Neuronal stem cell (in vitro differentiated cells): ENCODE results near the gene TMEM59L.
A peak's percentile ranks its signal among the peaks of the same experiment; 100 is the strongest.

Experiments used
- DNase-seq: peaks from one replicate; pipeline ENCODE4 v3.0.0-alpha.2; 2013; ENCODE audit warnings: low spot score
- H2AFZ ChIP-seq: one replicate; pipeline ENCODE4 v1.6.1; 2013; ENCODE audit warnings: mild to moderate bottlenecking, low read length, inconsistent platforms
- H2AK5ac ChIP-seq: 2 replicates; pipeline ENCODE4 v1.6.1; 2013; ENCODE audit warnings: low read depth, mild to moderate bottlenecking, inconsistent platforms, low read length, moderate library complexity, mixed read lengths
- H2BK120ac ChIP-seq: 2 replicates; pipeline ENCODE4 v1.6.1; 2013; ENCODE audit warnings: low read depth, mild to moderate bottlenecking, inconsistent platforms, low read length, moderate library complexity, mixed read lengths
- H2BK12ac ChIP-seq: one replicate; pipeline ENCODE4 v1.6.1; 2013; ENCODE audit warnings: low read length, inconsistent platforms
- H2BK15ac ChIP-seq: 2 replicates; pipeline ENCODE4 v1.6.1; 2013; ENCODE audit warnings: mild to moderate bottlenecking, low read length, inconsistent platforms, mixed read lengths
- H2BK5ac ChIP-seq: one replicate; pipeline ENCODE4 v1.6.1; 2013; ENCODE audit warnings: inconsistent platforms, mild to moderate bottlenecking, low read length, moderate library complexity
- H3K14ac ChIP-seq: one replicate; pipeline ENCODE4 v1.6.1; 2013; ENCODE audit warnings: low read length, inconsistent platforms
- H3K18ac ChIP-seq: 2 replicates; pipeline ENCODE4 v1.6.1; 2013; ENCODE audit warnings: low read length, inconsistent platforms
- H3K23ac ChIP-seq: 2 replicates; pipeline ENCODE4 v1.6.1; 2013; ENCODE audit warnings: low read depth, mild to moderate bottlenecking, mixed read lengths, low read length, inconsistent platforms; ENCODE audit not compliant: poor library complexity
- H3K27ac ChIP-seq: replicated peaks from 3 replicates; pipeline ENCODE4 v1.5.1; 2013; ENCODE audit warnings: low read length, inconsistent platforms
- H3K27me3 ChIP-seq, 3 experiments: 2 replicates each; pipeline ENCODE4 v1.6.1; 2013; ENCODE audit warnings: low read length in 3 of 3, mild to moderate bottlenecking in 2 of 3, inconsistent platforms in 1 of 3, low read depth in 1 of 3, mixed read lengths in 1 of 3, moderate library complexity in 1 of 3; ENCODE audit not compliant: control insufficient read depth in 3 of 3, insufficient read depth in 3 of 3
- H3K36me3 ChIP-seq, 2 donors: replicated peaks in 1 of 2; 2 replicates each; pipeline ENCODE4 v1.6.1; 2013; ENCODE audit warnings: low read length in 2 of 2; ENCODE audit not compliant: control insufficient read depth in 2 of 2, insufficient read depth in 2 of 2
- H3K4ac ChIP-seq: 2 replicates; pipeline ENCODE4 v1.6.1; 2013; ENCODE audit warnings: inconsistent platforms, mild to moderate bottlenecking, low read length, moderate library complexity
- H3K4me1 ChIP-seq, 2 donors: 1 replicate in 1 of 2; 2 replicates in 1 of 2; pipeline ENCODE4 v1.6.1; 2013; ENCODE audit warnings: low read length in 2 of 2, low read depth in 1 of 2; ENCODE audit not compliant: control insufficient read depth in 2 of 2, insufficient read depth in 1 of 2
- H3K4me2 ChIP-seq: one replicate; pipeline ENCODE4 v1.6.1; 2013; ENCODE audit warnings: mild to moderate bottlenecking, low read length, inconsistent platforms; ENCODE audit not compliant: insufficient read depth, poor library complexity, severe bottlenecking
- H3K4me3 ChIP-seq, 2 donors: 2 replicates each; pipeline ENCODE4 v1.5.1; 2013; ENCODE audit warnings: low read length in 2 of 2, mild to moderate bottlenecking in 2 of 2, inconsistent platforms in 1 of 2, moderate library complexity in 1 of 2
- H3K79me1 ChIP-seq: one replicate; pipeline ENCODE4 v1.6.1; 2013; ENCODE audit warnings: low read depth, mild to moderate bottlenecking, inconsistent platforms, low read length, moderate library complexity
- H3K9ac ChIP-seq: one replicate; pipeline ENCODE4 v1.6.1; 2013; ENCODE audit warnings: mild to moderate bottlenecking, low read depth, low read length, inconsistent platforms; ENCODE audit not compliant: poor library complexity
- H3K9me3 ChIP-seq, 2 donors: replicated peaks in 1 of 2; 2 replicates each; pipeline versions ENCODE3 to v1.6.1; 2013; ENCODE audit warnings: low read length in 2 of 2, mild to moderate bottlenecking in 2 of 2, inconsistent platforms in 1 of 2, low read depth in 1 of 2, mixed read lengths in 1 of 2, moderate library complexity in 1 of 2; ENCODE audit not compliant: control insufficient read depth in 2 of 2, insufficient read depth in 1 of 2
- H4K8ac ChIP-seq: one replicate; pipeline ENCODE4 v1.6.1; 2013; ENCODE audit warnings: low read depth, mild to moderate bottlenecking, inconsistent platforms, low read length, moderate library complexity
- H4K91ac ChIP-seq: one replicate; pipeline ENCODE4 v1.6.1; 2013; ENCODE audit warnings: low read length, low read depth, mild to moderate bottlenecking, inconsistent platforms; ENCODE audit not compliant: poor library complexity
- WGBS, 2 donors: extraction: QIAGEN DNeasy Blood & Tissue Kit; methylation state at CpG; one replicate each; pipeline ENCODE4 v1.1.7; 2013; ENCODE audit warnings: missing lambda C conversion rate in 2 of 2, mixed read lengths in 1 of 2; ENCODE audit not compliant: insufficient read length in 2 of 2, insufficient replicate concordance in 1 of 2; ENCODE audit errors: extremely low coverage in 2 of 2; 5-methylcytosine and 5-hydroxymethylcytosine counted together

Gene TMEM59L

DNA sequence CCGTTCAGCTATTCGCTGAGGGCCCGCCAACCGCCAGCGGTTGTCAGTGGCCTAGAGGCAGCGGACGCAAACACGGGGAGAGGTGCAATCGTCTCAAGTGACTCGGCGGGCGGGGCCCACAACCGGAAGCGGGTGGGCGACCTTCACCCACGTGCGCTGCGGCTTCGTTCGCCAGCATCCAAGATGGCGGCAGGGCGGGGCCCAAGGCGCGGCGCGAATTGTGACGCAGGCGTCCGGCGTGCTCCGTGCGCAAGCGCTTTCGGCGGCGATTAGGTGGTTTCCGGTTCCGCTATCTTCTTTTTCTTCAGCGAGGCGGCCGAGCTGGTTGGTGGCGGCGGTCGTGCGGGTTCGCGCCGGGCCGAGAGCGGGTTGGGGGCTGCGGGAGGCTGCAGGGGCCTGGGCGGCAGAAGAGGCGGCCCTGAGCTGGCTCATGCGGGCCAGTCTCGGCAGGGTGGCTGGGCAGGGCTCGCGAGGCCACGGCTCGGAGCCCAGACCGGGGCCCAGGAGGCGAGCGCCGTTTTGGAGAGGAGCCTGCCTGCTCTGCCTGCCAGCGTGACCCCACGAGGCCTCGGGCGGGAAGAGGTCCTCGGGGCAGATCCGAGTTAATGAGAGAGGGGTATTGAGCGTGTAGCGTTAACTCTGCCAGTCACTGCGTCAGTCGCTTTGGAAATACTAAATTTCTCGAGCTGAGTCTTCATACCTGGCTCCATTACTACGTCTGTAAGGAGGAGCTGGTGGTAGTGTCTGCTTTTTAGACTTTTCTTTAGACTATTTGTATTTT lies 40.9 kb upstream of the TMEM59L start, which contains the start of gene UBA52:
TSS of gene UBA52 (plus strand) at position 294 of the 781 bp plus-strand sequence. CDS start 1,444 bp downstream, outside the sequence.
- no peak within 1 kb of the TSS for H2BK15ac ChIP-seq
- H3K9me3 ChIP-seq, result no peaks in the 10 kb centered on the region
- H3K14ac ChIP-seq, result peak within 1 kb of the TSS; percentile 97
- no peaks in the 10 kb centered on the region for H3K27me3 ChIP-seq
- H4K8ac ChIP-seq, result peak within 1 kb of the TSS; percentile 65
- peak within 1 kb of the TSS; percentile 41 for H2BK12ac ChIP-seq
- H4K91ac ChIP-seq, result no peak within 1 kb of the TSS
- WGBS, 2 donors, result no CpG with 5 or more reads among the region's 75 CpGs
- H3K27ac ChIP-seq, result peak within 1 kb of the TSS; percentile 71
- peak within 1 kb of the TSS; percentile 91 to 100 for H3K4me3 ChIP-seq
- peak within 1 kb of the TSS; percentile 84 for H2AFZ ChIP-seq
- no peak within 1 kb of the TSS for H2BK120ac ChIP-seq
- peak within 1 kb of the TSS; percentile 66 for H2BK5ac ChIP-seq
- H3K23ac ChIP-seq, result peak within 1 kb of the TSS; percentile 99
- H3K79me1 ChIP-seq, result peaks cover 14% of the 10 kb centered on the region
- peak within 1 kb of the TSS; percentile 98 for H2AK5ac ChIP-seq
- peak within 1 kb of the TSS; percentile 91 for H3K4me2 ChIP-seq
- H3K36me3 ChIP-seq, result peaks cover 54 to 75% of the 10 kb centered on the region in 2 donors
- peaks cover 10 to 13% of the 10 kb centered on the region in 2 donors for H3K4me1 ChIP-seq
- DNase-seq, result peak; percentile 97
- peak within 1 kb of the TSS; percentile 97 for H3K18ac ChIP-seq
- H3K9ac ChIP-seq, result peak within 1 kb of the TSS; percentile 98
- no peak within 1 kb of the TSS for H3K4ac ChIP-seq

DNA sequence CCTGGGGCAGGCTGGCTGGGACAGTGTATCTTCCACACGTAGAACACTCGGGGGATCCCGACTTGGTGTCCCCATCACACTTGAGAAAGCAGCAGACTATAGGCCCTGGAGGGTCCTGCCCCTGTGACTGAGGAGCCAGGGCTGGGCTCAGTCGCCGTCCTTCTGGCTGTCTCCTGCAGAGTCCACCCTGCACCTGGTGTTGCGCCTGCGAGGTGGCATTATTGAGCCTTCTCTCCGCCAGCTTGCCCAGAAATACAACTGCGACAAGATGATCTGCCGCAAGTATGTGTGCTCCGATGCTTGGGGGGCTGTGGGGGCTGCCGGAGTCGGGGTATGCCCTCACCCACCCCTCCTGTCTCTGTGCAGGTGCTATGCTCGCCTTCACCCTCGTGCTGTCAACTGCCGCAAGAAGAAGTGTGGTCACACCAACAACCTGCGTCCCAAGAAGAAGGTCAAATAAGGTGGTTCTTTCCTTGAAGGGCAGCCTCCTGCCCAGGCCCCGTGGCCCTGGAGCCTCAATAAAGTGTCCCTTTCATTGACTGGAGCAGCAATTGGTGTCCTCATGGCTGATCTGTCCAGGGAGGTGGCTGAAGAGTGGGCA lies 37.9 kb upstream of the TMEM59L start:
- Histone ChIP-seq H3K27me3 (no peaks in the 10 kb centered on the region), H3K14ac (no peak overlapping the region), H3K9ac (no peak overlapping the region), H3K18ac (no peak overlapping the region), H3K4me3 (peak overlapping the region in 1 of 2 donors; percentile 29), H3K79me1 (peaks cover 13% of the 10 kb centered on the region), H3K4ac (no peak overlapping the region), H2BK120ac (no peak overlapping the region), H3K4me2 (no peak overlapping the region), H3K27ac (no peak overlapping the region), H3K9me3 (no peaks in the 10 kb centered on the region), H3K23ac (peak overlapping the region; percentile 65), H3K36me3 (peaks cover 29 to 58% of the 10 kb centered on the region in 2 donors), H2AFZ (no peak overlapping the region), H4K91ac (no peak overlapping the region), H2AK5ac (no peak overlapping the region), H3K4me1 (peaks cover 10 to 13% of the 10 kb centered on the region in 2 donors), H2BK15ac (no peak overlapping the region), H2BK5ac (no peak overlapping the region), H4K8ac (no peak overlapping the region), H2BK12ac (no peak overlapping the region)
- WGBS, 2 donors, result no CpG with 5 or more reads among the region's 18 CpGs
- no peak for DNase-seq

DNA sequence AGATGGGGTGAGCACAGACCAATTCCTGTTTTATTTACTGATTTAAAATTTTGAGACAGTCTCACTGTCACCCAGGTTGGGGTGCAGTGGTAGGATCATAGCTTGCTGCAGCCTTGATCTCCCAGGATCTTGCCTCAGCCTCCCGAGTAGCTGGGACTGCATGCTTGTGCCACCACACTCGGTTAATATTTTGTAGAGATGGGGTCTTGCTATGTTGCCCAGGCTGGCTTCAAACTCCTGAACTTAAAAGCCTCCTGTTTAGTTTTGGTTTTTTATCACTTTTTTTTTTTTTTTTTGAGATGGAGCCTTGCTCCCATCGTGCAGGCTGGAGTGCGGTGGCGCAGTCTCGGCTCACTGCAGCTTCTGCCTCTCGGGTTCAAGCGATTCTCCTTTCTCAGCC lies 36.3 kb upstream of the TMEM59L start:
- no peak overlapping the region for H3K9ac ChIP-seq
- no peak overlapping the region for H2AK5ac ChIP-seq
- peaks cover 10 to 11% of the 10 kb centered on the region in 2 donors for H3K4me1 ChIP-seq
- no peak overlapping the region for H2BK120ac ChIP-seq
- H3K27ac ChIP-seq, result no peak overlapping the region
- H3K18ac ChIP-seq, result no peak overlapping the region
- no peak overlapping the region for H2AFZ ChIP-seq
- H2BK12ac ChIP-seq, result no peak overlapping the region
- no CpG with 5 or more reads among the region's 8 CpGs for WGBS, 2 donors
- no peak overlapping the region for H2BK5ac ChIP-seq
- no peak overlapping the region for H4K91ac ChIP-seq
- peaks cover 13% of the 10 kb centered on the region for H3K79me1 ChIP-seq
- DNase-seq, result no peak
- no peak overlapping the region for H3K14ac ChIP-seq
- no peak overlapping the region for H3K4me2 ChIP-seq
- H2BK15ac ChIP-seq, result no peak overlapping the region
- H3K9me3 ChIP-seq, result no peaks in the 10 kb centered on the region
- H4K8ac ChIP-seq, result no peak overlapping the region
- no peak overlapping the region for H3K23ac ChIP-seq
- H3K4ac ChIP-seq, result no peak overlapping the region
- peaks cover 29 to 54% of the 10 kb centered on the region in 2 donors for H3K36me3 ChIP-seq
- no peak overlapping the region for H3K4me3 ChIP-seq
- no peaks in the 10 kb centered on the region for H3K27me3 ChIP-seq

DNA sequence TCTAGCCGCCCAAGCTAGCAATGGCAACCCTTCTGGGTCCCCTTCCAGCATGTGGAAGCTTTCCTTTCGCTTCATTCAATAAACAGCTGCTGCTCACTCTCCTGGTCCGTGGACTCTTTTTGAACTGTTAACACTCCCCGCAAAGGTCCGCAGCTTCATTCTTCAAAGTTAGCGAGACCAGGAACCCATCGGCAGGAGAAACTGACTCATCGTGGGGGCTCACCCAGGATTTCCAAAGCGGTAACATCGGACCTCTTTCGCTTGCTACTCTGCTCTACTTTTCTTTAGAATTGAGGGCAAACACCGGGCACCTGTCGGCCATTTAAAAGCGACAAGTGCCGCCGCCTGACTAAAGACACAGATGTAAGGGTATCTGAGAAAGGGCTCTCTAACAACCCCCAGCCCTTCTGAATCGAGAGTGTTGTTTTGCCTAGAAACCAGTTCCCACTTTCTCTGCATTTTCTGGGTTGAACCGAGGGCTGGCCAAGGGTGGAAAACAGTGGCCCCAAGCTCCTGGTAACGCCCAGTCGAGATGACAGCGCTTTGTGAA lies 35.2 kb upstream of the TMEM59L start:
- Histone ChIP-seq H3K23ac (no peak overlapping the region), H3K9ac (no peak overlapping the region), H2BK15ac (no peak overlapping the region), H3K4me2 (no peak overlapping the region), H4K8ac (no peak overlapping the region), H3K4me3 (no peak overlapping the region), H2BK120ac (no peak overlapping the region), H2BK5ac (no peak overlapping the region), H3K18ac (no peak overlapping the region), H3K27ac (no peak overlapping the region), H3K4me1 (peaks cover 9% of the 10 kb centered on the region in 2 donors), H3K79me1 (peaks cover 10% of the 10 kb centered on the region), H3K4ac (no peak overlapping the region), H3K36me3 (peaks cover 29 to 54% of the 10 kb centered on the region in 2 donors), H2BK12ac (no peak overlapping the region), H4K91ac (no peak overlapping the region), H3K14ac (no peak overlapping the region), H2AFZ (no peak overlapping the region), H3K9me3 (no peaks in the 10 kb centered on the region), H3K27me3 (no peaks in the 10 kb centered on the region), H2AK5ac (no peak overlapping the region)
- DNase-seq, result no peak
- no CpG with 5 or more reads among the region's 21 CpGs for WGBS, 2 donors
